Stimulated activated naive CD8-positive, alpha-beta T cell treated with anti-CD3 and anti-CD28 coated beads, Interleukin-15, Interleukin-2, amounts not matched to agents 100 ng/mL and 50 ng/mL, for 24 hours (primary cell): ENCODE data around the gene NOSTRIN.
"Not testable (repeated sequence)": the region's sequence is repeated elsewhere in the genome, so short reads cannot be mapped to it uniquely, and the experiment has no call there.

Experiments used
- H3K27ac Mint-ChIP-seq: one replicate; pipeline ENCODE4 v1.8.0; 2021; ENCODE audit warnings: mild to moderate bottlenecking, mixed read lengths
- H3K27me3 Mint-ChIP-seq: one replicate; pipeline ENCODE4 v1.8.0; 2021; ENCODE audit warnings: mixed read lengths
- H3K36me3 Mint-ChIP-seq: one replicate; pipeline ENCODE4 v1.8.0; 2021; ENCODE audit warnings: low read depth, mixed read lengths
- H3K4me1 Mint-ChIP-seq: one replicate; pipeline ENCODE4 v1.8.0; 2021; ENCODE audit warnings: low read depth, mixed read lengths
- H3K4me3 Mint-ChIP-seq: one replicate; pipeline ENCODE4 v1.8.0; 2021; ENCODE audit warnings: mild to moderate bottlenecking, mixed read lengths
- H3K9me3 Mint-ChIP-seq: one replicate; pipeline ENCODE4 v1.8.0; 2021; ENCODE audit warnings: mixed read lengths

NOSTRIN gene

GRCh38 chr2:168801961-168802858 lies at the start of gene NOSTRIN:
TSS of gene NOSTRIN (plus strand) at chr2:168802637. CDS start at chr2:168802647, 10 bp downstream.
- H3K9me3 Mint-ChIP-seq, result no peaks in the 10 kb centered on the region
- no peak within 1 kb of the TSS for H3K4me3 Mint-ChIP-seq
- no peaks in the 10 kb centered on the region for H3K4me1 Mint-ChIP-seq
- H3K27ac Mint-ChIP-seq, result no peak within 1 kb of the TSS
- no peaks in the 10 kb centered on the region for H3K27me3 Mint-ChIP-seq
- no peaks in the 10 kb centered on the region for H3K36me3 Mint-ChIP-seq

DNA sequence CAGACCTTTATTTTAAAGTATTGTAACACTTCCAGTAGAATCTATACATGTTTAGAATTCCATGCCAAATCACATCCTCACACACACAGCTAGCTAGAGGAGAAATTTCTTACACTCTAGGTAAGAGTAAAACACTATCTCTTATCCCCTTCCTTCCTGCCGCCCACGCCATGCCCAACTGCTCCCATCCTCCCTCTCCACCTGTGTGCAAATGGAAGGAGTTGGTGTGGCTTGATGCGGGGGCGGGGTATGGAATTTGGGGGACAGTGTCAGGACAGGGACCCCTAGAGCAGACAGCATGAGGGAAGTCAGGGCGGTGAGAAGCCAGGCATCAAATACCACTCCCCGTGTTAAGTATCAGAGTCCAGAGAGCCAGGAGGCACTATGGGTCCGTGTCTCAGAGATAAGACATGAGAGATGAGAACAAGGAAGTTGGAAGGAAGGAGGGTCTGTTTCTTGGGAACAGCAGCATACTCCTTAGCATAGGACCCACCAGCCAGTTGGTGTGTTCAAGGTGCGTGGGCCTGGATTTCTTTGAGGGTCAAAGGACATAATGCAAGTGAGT lies 48.6 kb upstream of the NOSTRIN start:
- H3K27ac Mint-ChIP-seq, result no peak overlapping the region
- H3K4me1 Mint-ChIP-seq, result peaks cover 80% of the 10 kb centered on the region
- no peak overlapping the region for H3K4me3 Mint-ChIP-seq
- no peaks in the 10 kb centered on the region for H3K9me3 Mint-ChIP-seq
- H3K27me3 Mint-ChIP-seq, result no peaks in the 10 kb centered on the region
- H3K36me3 Mint-ChIP-seq, result peaks cover 18% of the 10 kb centered on the region

DNA sequence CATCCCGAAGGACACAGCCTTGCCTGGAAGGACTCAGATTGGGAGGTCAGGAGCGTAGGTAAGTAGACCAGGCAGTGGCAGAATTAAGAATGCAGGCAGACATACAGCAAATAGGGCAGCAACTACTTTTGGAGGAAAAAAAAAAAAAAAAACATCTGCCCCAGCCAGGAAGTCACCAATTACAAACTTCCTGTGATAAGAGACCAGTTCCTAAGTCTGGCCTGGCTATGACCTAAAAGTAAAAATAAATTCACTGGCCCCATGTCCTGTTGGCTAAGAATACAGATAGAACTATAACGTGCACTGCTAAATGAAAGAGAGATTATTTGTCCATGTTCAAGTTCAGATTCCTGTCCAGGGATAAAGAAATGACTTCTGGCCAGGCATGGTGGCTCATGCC lies 45.2 kb upstream of the NOSTRIN start:
- H3K36me3 Mint-ChIP-seq, result peaks cover 13% of the 10 kb centered on the region
- H3K4me1 Mint-ChIP-seq, result peaks cover 48% of the 10 kb centered on the region
- H3K4me3 Mint-ChIP-seq, result no peak overlapping the region
- no peak overlapping the region for H3K27ac Mint-ChIP-seq
- no peaks in the 10 kb centered on the region for H3K9me3 Mint-ChIP-seq
- H3K27me3 Mint-ChIP-seq, result no peaks in the 10 kb centered on the region

GRCh38 chr2:168758970-168759820 lies 43.2 kb upstream of the NOSTRIN start:
- no peaks in the 10 kb centered on the region for H3K9me3 Mint-ChIP-seq
- H3K4me1 Mint-ChIP-seq, result peaks cover 33% of the 10 kb centered on the region
- H3K27ac Mint-ChIP-seq, result no peak overlapping the region
- peaks cover 9% of the 10 kb centered on the region for H3K36me3 Mint-ChIP-seq
- no peak overlapping the region for H3K4me3 Mint-ChIP-seq
- H3K27me3 Mint-ChIP-seq, result no peaks in the 10 kb centered on the region

GRCh38 chr2:168765401-168765800 lies 37.0 kb upstream of the NOSTRIN start:
- no peak overlapping the region for H3K27ac Mint-ChIP-seq
- H3K9me3 Mint-ChIP-seq, result no peaks in the 10 kb centered on the region
- H3K4me1 Mint-ChIP-seq, result peaks cover 3% of the 10 kb centered on the region
- H3K4me3 Mint-ChIP-seq, result no peak overlapping the region
- H3K36me3 Mint-ChIP-seq, result peaks cover 36% of the 10 kb centered on the region
- H3K27me3 Mint-ChIP-seq, result no peaks in the 10 kb centered on the region

- no peaks in the 10 kb centered on the region for H3K27me3 Mint-ChIP-seq
- H3K36me3 Mint-ChIP-seq, result peaks cover 43% of the 10 kb centered on the region
- H3K9me3 Mint-ChIP-seq, result no peaks in the 10 kb centered on the region
- H3K27ac Mint-ChIP-seq, result no peak overlapping the region
- peaks cover 3% of the 10 kb centered on the region for H3K4me1 Mint-ChIP-seq
- H3K4me3 Mint-ChIP-seq, result no peak overlapping the region
Measured at GRCh38 chr2:168766600-168766999, 35.8 kb upstream of the NOSTRIN start.

DNA sequence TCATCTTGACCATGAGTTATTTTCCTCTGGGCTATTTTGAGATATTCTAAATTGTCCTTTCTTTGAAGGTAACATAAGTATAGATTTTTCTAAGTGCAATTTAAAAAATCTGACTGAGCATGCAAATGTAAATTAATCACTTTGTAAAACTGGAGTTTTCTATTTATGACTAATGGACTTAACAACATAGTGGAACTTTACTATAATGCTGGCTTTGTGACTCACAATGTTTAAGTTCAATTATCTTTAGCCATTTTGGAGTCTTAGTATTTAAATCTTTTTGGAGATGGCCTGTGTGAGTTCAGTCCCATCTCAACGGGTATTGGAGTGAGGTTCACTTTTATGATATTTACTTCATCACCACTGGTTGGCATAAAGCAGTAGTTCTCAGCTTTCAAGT lies 35.2 kb upstream of the NOSTRIN start:
- Mint-ChIP-seq H3K9me3 (no peaks in the 10 kb centered on the region), H3K36me3 (peaks cover 46% of the 10 kb centered on the region), H3K27me3 (no peaks in the 10 kb centered on the region), H3K27ac (no peak overlapping the region), H3K4me3 (no peak overlapping the region), H3K4me1 (peaks cover 3% of the 10 kb centered on the region)

DNA sequence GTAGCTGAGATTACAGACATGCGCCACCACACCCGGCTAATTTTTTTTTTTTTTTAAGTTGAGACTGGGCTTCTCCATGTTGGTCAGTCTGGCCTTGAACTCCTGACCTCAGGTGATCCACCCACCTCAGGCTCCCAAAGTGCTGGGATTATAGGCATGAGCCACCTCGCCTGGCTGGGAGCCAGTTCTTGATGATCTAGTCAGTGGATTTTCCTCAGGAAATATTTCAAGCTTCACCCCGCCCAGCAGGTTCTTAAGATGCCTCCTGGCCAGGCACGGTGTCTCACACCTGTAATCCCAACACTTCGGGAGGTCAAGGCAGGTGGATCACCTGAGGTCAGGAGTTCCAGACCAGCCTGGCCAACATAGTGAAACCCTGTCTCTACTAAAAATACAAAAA lies 34.1 kb upstream of the NOSTRIN start:
- H3K27ac Mint-ChIP-seq, H3K27me3 Mint-ChIP-seq, H3K4me3 Mint-ChIP-seq, H3K9me3 Mint-ChIP-seq, H3K4me1 Mint-ChIP-seq: not testable (repeated sequence)
- H3K36me3 Mint-ChIP-seq, result peaks cover 54% of the 10 kb centered on the region

GRCh38 chr2:168770796-168771195 lies 31.6 kb upstream of the NOSTRIN start:
- Mint-ChIP-seq H3K27ac (no peak overlapping the region), H3K36me3 (peaks cover 63% of the 10 kb centered on the region), H3K27me3 (no peaks in the 10 kb centered on the region), H3K4me3 (no peak overlapping the region), H3K9me3 (no peaks in the 10 kb centered on the region), H3K4me1 (no peaks in the 10 kb centered on the region)

- peaks cover 55% of the 10 kb centered on the region for H3K36me3 Mint-ChIP-seq
- H3K4me1 Mint-ChIP-seq, result no peaks in the 10 kb centered on the region
Measured at GRCh38 chr2:168772704-168773103, 29.7 kb upstream of the NOSTRIN start.

GRCh38 chr2:168773128-168773527 lies 29.3 kb upstream of the NOSTRIN start:
- no peaks in the 10 kb centered on the region for H3K9me3 Mint-ChIP-seq
- no peaks in the 10 kb centered on the region for H3K4me1 Mint-ChIP-seq
- H3K27me3 Mint-ChIP-seq, result no peaks in the 10 kb centered on the region
- no peak overlapping the region for H3K4me3 Mint-ChIP-seq
- no peak overlapping the region for H3K27ac Mint-ChIP-seq
- peaks cover 51% of the 10 kb centered on the region for H3K36me3 Mint-ChIP-seq

More at GRCh38 chr2:168772704-168773103, 29.7 kb upstream of the NOSTRIN start:
- H3K27me3 Mint-ChIP-seq, result no peaks in the 10 kb centered on the region
- H3K4me3 Mint-ChIP-seq, result no peak overlapping the region
- no peaks in the 10 kb centered on the region for H3K9me3 Mint-ChIP-seq
- no peak overlapping the region for H3K27ac Mint-ChIP-seq

DNA sequence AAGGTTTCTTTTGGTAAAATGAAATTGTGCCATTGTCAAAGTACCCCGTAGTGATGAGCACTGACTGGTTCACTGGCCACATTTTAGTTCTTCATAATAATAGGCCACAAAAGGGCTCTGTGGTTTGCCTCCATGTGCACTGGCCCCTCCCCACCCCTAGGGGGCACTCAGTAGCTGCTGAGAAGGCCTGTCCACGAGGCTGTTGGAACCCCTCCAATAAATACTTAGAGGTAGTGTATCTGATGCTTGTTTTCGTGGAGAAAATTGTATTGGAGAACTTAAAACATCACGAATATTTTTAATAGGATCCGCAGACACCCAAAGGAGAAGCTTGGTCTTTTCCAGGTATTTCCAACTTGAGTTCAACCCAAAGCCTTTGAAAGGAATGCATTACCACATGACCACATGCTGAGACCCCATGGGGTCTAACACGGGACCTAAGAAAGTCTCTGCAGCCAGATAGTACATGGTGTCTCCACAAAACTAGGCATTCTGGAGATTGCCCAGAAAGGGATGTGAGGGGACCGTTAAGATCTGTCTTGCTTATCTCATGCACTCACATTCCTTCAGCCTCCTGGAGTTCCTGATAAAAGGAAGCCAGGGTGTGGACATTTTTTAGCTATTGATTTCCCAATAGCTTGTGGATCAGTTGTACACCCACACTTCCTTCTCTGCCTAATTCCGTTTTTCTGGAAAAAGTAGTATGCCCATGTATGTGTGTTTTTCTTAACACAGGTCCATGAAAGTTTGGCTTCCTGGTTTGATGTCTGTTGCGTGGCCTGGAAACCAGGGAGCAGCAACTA lies 28.5 kb upstream of the NOSTRIN start:
- H3K27ac Mint-ChIP-seq, result no peak overlapping the region
- H3K27me3 Mint-ChIP-seq, result no peaks in the 10 kb centered on the region
- H3K9me3 Mint-ChIP-seq, result no peaks in the 10 kb centered on the region
- H3K4me3 Mint-ChIP-seq, result no peak overlapping the region
- no peaks in the 10 kb centered on the region for H3K4me1 Mint-ChIP-seq
- peaks cover 50% of the 10 kb centered on the region for H3K36me3 Mint-ChIP-seq

- Mint-ChIP-seq H3K36me3 (peaks cover 44% of the 10 kb centered on the region), H3K9me3 (no peaks in the 10 kb centered on the region), H3K27me3 (no peaks in the 10 kb centered on the region), H3K4me1 (no peaks in the 10 kb centered on the region), H3K4me3 (no peak overlapping the region), H3K27ac (no peak overlapping the region)
Measured at GRCh38 chr2:168775837-168776236, 26.6 kb upstream of the NOSTRIN start.

DNA sequence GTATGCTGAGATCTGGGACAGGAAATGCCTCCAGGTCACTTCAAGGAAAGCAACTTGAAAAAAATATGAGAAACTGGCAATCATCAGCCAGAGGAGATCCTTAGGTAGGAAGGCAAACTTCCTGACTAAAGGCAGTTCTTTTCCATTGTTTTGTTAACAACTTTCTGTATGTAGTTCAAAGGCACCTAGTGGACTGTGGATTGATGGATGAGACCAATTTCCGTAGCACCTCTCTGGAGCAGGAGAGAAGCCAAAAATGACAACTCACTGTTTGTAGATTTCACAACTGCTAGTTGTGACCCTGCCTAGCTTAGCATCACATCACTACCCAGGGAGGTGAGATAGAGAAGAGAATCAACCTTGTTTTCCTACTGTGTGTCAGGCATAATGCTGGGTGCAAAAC lies 21.8 kb upstream of the NOSTRIN start:
- H3K9me3 Mint-ChIP-seq, result no peaks in the 10 kb centered on the region
- peaks cover 4% of the 10 kb centered on the region for H3K36me3 Mint-ChIP-seq
- H3K27ac Mint-ChIP-seq, result no peak overlapping the region
- H3K4me1 Mint-ChIP-seq, result no peaks in the 10 kb centered on the region
- H3K27me3 Mint-ChIP-seq, result no peaks in the 10 kb centered on the region
- no peak overlapping the region for H3K4me3 Mint-ChIP-seq
